HCT116 (cell line): ENCODE measurements around the gene TMEM169. TPM values are rescaled to one million over a fixed set of nuclear protein-coding genes. Genes with fewer than 3 reads are reported as not detected.

ENCODE experiments used
- ATAC-seq: fragments of 200-7000 bp; cut with Tn5 transposase; 2 replicates; pipeline ENCODE4 v1.9.1; 2020; ENCODE audit warnings: mild to moderate bottlenecking, moderate library complexity
- BruUV-seq: library from RNA; stranded (reverse); fragments of 400-500 nt; replicated peaks from 2 replicates; lab custom pipeline; 2021; lab: Mats Ljungman, UMichigan
- CTCF ChIA-PET: fragments of 300-600 bp; sonication (Branson Sonifier 250); formaldehyde crosslinking; loops from one replicate; lab custom pipeline; 2021; ENCODE audit warnings: antibody characterized with exemption; lab: Charles Lee
- POLR2A ChIA-PET: fragments of 300-600, 350-600 bp; sonication (Branson Sonifier 250); formaldehyde crosslinking; loops from one replicate; lab custom pipeline; 2021; ENCODE audit warnings: antibody characterized with exemption; lab: Charles Lee
- RAD21 ChIA-PET, 2 experiments: fragments of 300-600 bp; sonication (Branson Sonifier 250); formaldehyde crosslinking; loops; one replicate each; lab custom pipeline; 2023; ENCODE audit warnings: low total read pairs in 2 of 2; ENCODE audit not compliant: uncharacterized antibody in 2 of 2, unreplicated experiment in 2 of 2, low non-redundant PET in 1 of 2; lab: Charles Lee
- DNase-seq: peaks from one replicate; pipeline ENCODE4 v3.0.0-alpha.2; 2010; ENCODE audit warnings: low read depth, low spot score
- H2AFZ ChIP-seq: fragments of 200-600 bp; shearing (Covaris generic), sonication (generic); 2 replicates; pipeline ENCODE4 v1.6.1; 2017; ENCODE audit warnings: low read depth, mixed run types, mixed read lengths, antibody characterized with exemption, low read length; ENCODE audit not compliant: poor library complexity, severe bottlenecking
- H3K27ac ChIP-seq: 2 replicates; pipeline ENCODE4 v1.5.1; 2012; ENCODE audit warnings: low read depth, low read length
- H3K27me3 ChIP-seq: fragments of 200-600 bp; sonication (generic); 2 replicates; pipeline ENCODE4 v1.6.1; 2016; ENCODE audit warnings: mixed run types, low read length, mixed read lengths; ENCODE audit not compliant: insufficient read depth
- H3K36me3 ChIP-seq, 2 experiments: fragments of 200-500 bp in 1 of 2; fragments of 200-600 bp in 1 of 2; sonication (Bioruptor generic) in 1 of 2; sonication (generic) in 1 of 2; 2 replicates each; pipeline versions ENCODE4 v1.5.1 to v1.6.1; 2014 to 2016; ENCODE audit warnings: low read length in 2 of 2, inconsistent platforms in 1 of 2, mixed read lengths in 1 of 2, mixed run types in 1 of 2; ENCODE audit not compliant: insufficient read depth in 2 of 2, control insufficient read depth in 1 of 2
- H3K4me1 ChIP-seq, 2 experiments: fragments of 200-600 bp in 1 of 2; sonication (generic) in 1 of 2; 2 replicates each; pipeline versions ENCODE4 v1.5.1 to v1.6.1; 2012 to 2017; ENCODE audit warnings: low read length in 2 of 2, inconsistent platforms in 1 of 2, mild to moderate bottlenecking in 1 of 2, mixed read lengths in 1 of 2, mixed run types in 1 of 2, moderate library complexity in 1 of 2; ENCODE audit not compliant: insufficient read depth in 2 of 2, control insufficient read depth in 1 of 2
- H3K4me2 ChIP-seq: fragments of 200-600 bp; sonication (generic); 2 replicates; pipeline ENCODE4 v1.6.1; 2017; ENCODE audit warnings: mixed run types, low read length, mixed read lengths
- H3K4me3 ChIP-seq, 2 experiments: fragments of 200-600 bp in 1 of 2; sonication (generic) in 1 of 2; replicated peaks in 1 of 2; 2 replicates each; pipeline ENCODE4 v1.5.1; 2011 to 2016; ENCODE audit warnings: low read length in 2 of 2, control low read depth in 1 of 2, low read depth in 1 of 2, mild to moderate bottlenecking in 1 of 2, mixed read lengths in 1 of 2, mixed run types in 1 of 2
- H3K79me2 ChIP-seq: fragments of 200-600 bp; sonication (generic); 2 replicates; pipeline ENCODE4 v1.6.1; 2017; ENCODE audit warnings: mild to moderate bottlenecking, mixed run types, low read length, moderate library complexity, mixed read lengths; ENCODE audit not compliant: insufficient read depth
- H3K9ac ChIP-seq: fragments of 200-600 bp; sonication (generic); 2 replicates; pipeline ENCODE4 v1.6.1; 2016; ENCODE audit warnings: low read length, mixed read lengths
- H3K9me2 ChIP-seq: fragments of 200-600 bp; sonication (generic), shearing (Covaris generic); 2 replicates; pipeline ENCODE4 v1.6.1; 2017; ENCODE audit warnings: mixed run types, mild to moderate bottlenecking, moderate library complexity; ENCODE audit not compliant: insufficient read depth
- H3K9me3 ChIP-seq, 2 experiments: fragments of 200-500 bp in 1 of 2; fragments of 200-600 bp in 1 of 2; sonication (Bioruptor generic) in 1 of 2; sonication (generic) in 1 of 2; 2 replicates each; pipeline ENCODE4 v1.6.1; 2014 to 2017; ENCODE audit warnings: low read length in 2 of 2, mixed read lengths in 2 of 2, inconsistent platforms in 1 of 2, low read depth in 1 of 2, mild to moderate bottlenecking in 1 of 2, mixed run types in 1 of 2, moderate library complexity in 1 of 2; ENCODE audit not compliant: control insufficient read depth in 1 of 2, insufficient read depth in 1 of 2
- H4K20me1 ChIP-seq: fragments of 200-600 bp; sonication (generic), shearing (Covaris generic); 2 replicates; pipeline ENCODE4 v1.6.1; 2017; ENCODE audit warnings: mixed run types, mild to moderate bottlenecking, moderate library complexity; ENCODE audit not compliant: insufficient read depth
- CBX3 ChIP-seq: IDR thresholded peaks from 2 replicates; pipeline ENCODE4 v1.6.1; 2012; ENCODE audit warnings: low read depth
- CEBPB ChIP-seq: IDR thresholded peaks from 2 replicates; pipeline ENCODE4 v1.6.1; 2012; ENCODE audit warnings: low read depth
- EGR1 ChIP-seq: IDR thresholded peaks from 2 replicates; pipeline ENCODE4 v1.6.1; 2012; ENCODE audit warnings: low read depth
- ELF1 ChIP-seq: IDR thresholded peaks from 2 replicates; pipeline ENCODE4 v1.6.1; 2012; ENCODE audit warnings: low read depth, borderline replicate concordance
- EZH2 ChIP-seq: fragments of 200-600 bp; sonication (generic); IDR thresholded peaks from 2 replicates; pipeline ENCODE4 v1.6.1; 2017; ENCODE audit warnings: antibody characterized with exemption, mixed run types
- EZH2phosphoT487 ChIP-seq: fragments of 200-600 bp; IDR thresholded peaks from 2 replicates; pipeline ENCODE4 v1.6.1; 2018; ENCODE audit warnings: antibody characterized with exemption, borderline replicate concordance
- FOSL1 ChIP-seq: IDR thresholded peaks from 2 replicates; pipeline ENCODE4 v1.6.1; 2012; ENCODE audit warnings: low read depth
- JUND ChIP-seq: IDR thresholded peaks from 2 replicates; pipeline ENCODE4 v1.6.1; 2012
- POLR2A ChIP-seq: IDR thresholded peaks from 2 replicates; pipeline ENCODE4 v1.7.0; 2011; ENCODE audit warnings: borderline replicate concordance; ENCODE audit not compliant: insufficient read depth, insufficient read length; ENCODE audit errors: extremely low read depth
- POLR2AphosphoS5 ChIP-seq: IDR thresholded peaks from 2 replicates; pipeline ENCODE4 v1.6.1; 2011; ENCODE audit warnings: mild to moderate bottlenecking, low read depth, low read length, moderate library complexity
- SIN3A ChIP-seq: IDR thresholded peaks from 2 replicates; pipeline ENCODE4 v1.6.1; 2012; ENCODE audit warnings: low read depth
- SP1 ChIP-seq: IDR thresholded peaks from 2 replicates; pipeline ENCODE4 v1.6.1; 2012; ENCODE audit warnings: low read depth
- TCF7L2 ChIP-seq: IDR thresholded peaks from 2 replicates; pipeline ENCODE4 v1.7.0; 2011; ENCODE audit warnings: borderline replicate concordance, inconsistent platforms; ENCODE audit not compliant: insufficient read depth, insufficient read length; ENCODE audit errors: extremely low read depth
- YY1 ChIP-seq: IDR thresholded peaks from 2 replicates; pipeline ENCODE4 v1.6.1; 2011; ENCODE audit warnings: low read length, low read depth, moderate library complexity, mild to moderate bottlenecking; ENCODE audit not compliant: insufficient replicate concordance; ENCODE audit errors: extremely low read depth
- ZFX ChIP-seq: fragments of 450-650 bp; IDR thresholded peaks from 2 replicates; pipeline ENCODE4 v1.6.1; 2017
- ZNF274 ChIP-seq: fragments of 200-500 bp; sonication (Bioruptor generic); IDR thresholded peaks from 2 replicates; pipeline ENCODE4 v1.6.1; 2014; ENCODE audit warnings: mild to moderate bottlenecking, low read depth, low read length, inconsistent platforms
- intact Hi-C: fragments of 100-400 bp; cut with micrococcal nuclease; formaldehyde crosslinking; loops from 2 replicates; pipeline ENCODE4 v1.10.0; 2022
- total RNA-seq: library from RNA; stranded (reverse); gene quantifications from one replicate; pipeline ENCODE4 v1.2.1, GENCODE V29; 2021; ENCODE audit not compliant: unreplicated experiment
- TF ChIP-seq, protein P1 (sequence below): IDR thresholded peaks from 2 replicates; pipeline ENCODE4 v1.6.1; 2012
- TF ChIP-seq, protein P2 (sequence below): IDR thresholded peaks from 2 replicates; pipeline ENCODE4 v1.6.1; 2012; ENCODE audit warnings: low read depth
- TF ChIP-seq, protein P3 (sequence below): IDR thresholded peaks from 2 replicates; pipeline ENCODE4 v1.6.1; 2011; ENCODE audit warnings: mild to moderate bottlenecking, low read length, moderate library complexity; ENCODE audit not compliant: insufficient replicate concordance; ENCODE audit errors: extremely low read depth
- TF ChIP-seq, protein P4 (sequence below): IDR thresholded peaks from 2 replicates; pipeline ENCODE4 v1.6.1; 2012

TMEM169 gene
- total RNA-seq, 1 experiment from 2014 or later, result 0.42 TPM

DNA sequence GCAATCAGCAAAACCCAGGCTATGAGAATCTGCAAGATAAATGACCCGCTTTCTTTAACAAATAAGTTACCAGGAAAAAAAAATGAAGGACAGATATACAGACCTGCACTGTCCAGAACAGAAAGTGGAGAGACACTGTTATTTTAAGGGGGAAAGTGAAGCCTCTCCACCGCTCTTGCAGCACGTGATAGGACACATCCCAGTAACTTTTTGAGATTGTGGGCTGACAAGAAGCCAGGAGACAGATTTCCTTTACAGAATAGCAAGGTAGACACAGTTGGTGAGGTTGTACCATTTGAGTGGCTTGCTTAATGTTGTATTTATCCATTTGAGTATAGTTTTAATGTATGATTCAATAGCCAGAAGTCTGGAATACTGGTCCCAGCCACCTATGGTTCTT, 13.0 kb downstream of the TMEM169 start:
- no peak for ATAC-seq

More for the DNA sequence above, 13.0 kb downstream of the TMEM169 start:
- intact Hi-C loops, result no loop called here
- Histone ChIP-seq H3K4me2 (no peak overlapping the region), H3K9ac (no peak overlapping the region), H3K79me2 (no peaks in the 10 kb centered on the region), H4K20me1 (no peaks in the 10 kb centered on the region), H3K27ac (no peak overlapping the region), H3K36me3 (no peaks in the 10 kb centered on the region), H3K4me1 (no peaks in the 10 kb centered on the region), H3K9me2 (no peaks in the 10 kb centered on the region), H3K4me3 (no peak overlapping the region), H2AFZ (no peak overlapping the region), H3K9me3 (no peaks in the 10 kb centered on the region), H3K27me3 (no peaks in the 10 kb centered on the region)
- DNase-seq, result no peak
- ChIA-PET POLR2A (interaction anchor here (1.0 kb wide), 1 partner anchor 14 kb away, joined by 3 read pairs; the partner anchor contains the start of gene XRCC5), CTCF (no interaction called here), RAD21 (no interaction called here)
- no peak for TF ChIP-seq FOSL1
- no peak for TF ChIP-seq ELF1
- no peak for TF ChIP-seq SIN3A
- TF ChIP-seq, protein P1, sequence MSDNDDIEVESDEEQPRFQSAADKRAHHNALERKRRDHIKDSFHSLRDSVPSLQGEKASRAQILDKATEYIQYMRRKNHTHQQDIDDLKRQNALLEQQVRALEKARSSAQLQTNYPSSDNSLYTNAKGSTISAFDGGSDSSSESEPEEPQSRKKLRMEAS, result no peak
- no peak for TF ChIP-seq TCF7L2
- TF ChIP-seq ZFX, result no peak
- TF ChIP-seq CEBPB, result no peak
- no peak for TF ChIP-seq JUND
- TF ChIP-seq POLR2AphosphoS5, result no peak
- TF ChIP-seq, protein P2, sequence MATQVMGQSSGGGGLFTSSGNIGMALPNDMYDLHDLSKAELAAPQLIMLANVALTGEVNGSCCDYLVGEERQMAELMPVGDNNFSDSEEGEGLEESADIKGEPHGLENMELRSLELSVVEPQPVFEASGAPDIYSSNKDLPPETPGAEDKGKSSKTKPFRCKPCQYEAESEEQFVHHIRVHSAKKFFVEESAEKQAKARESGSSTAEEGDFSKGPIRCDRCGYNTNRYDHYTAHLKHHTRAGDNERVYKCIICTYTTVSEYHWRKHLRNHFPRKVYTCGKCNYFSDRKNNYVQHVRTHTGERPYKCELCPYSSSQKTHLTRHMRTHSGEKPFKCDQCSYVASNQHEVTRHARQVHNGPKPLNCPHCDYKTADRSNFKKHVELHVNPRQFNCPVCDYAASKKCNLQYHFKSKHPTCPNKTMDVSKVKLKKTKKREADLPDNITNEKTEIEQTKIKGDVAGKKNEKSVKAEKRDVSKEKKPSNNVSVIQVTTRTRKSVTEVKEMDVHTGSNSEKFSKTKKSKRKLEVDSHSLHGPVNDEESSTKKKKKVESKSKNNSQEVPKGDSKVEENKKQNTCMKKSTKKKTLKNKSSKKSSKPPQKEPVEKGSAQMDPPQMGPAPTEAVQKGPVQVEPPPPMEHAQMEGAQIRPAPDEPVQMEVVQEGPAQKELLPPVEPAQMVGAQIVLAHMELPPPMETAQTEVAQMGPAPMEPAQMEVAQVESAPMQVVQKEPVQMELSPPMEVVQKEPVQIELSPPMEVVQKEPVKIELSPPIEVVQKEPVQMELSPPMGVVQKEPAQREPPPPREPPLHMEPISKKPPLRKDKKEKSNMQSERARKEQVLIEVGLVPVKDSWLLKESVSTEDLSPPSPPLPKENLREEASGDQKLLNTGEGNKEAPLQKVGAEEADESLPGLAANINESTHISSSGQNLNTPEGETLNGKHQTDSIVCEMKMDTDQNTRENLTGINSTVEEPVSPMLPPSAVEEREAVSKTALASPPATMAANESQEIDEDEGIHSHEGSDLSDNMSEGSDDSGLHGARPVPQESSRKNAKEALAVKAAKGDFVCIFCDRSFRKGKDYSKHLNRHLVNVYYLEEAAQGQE, result no peak
- TF ChIP-seq EZH2phosphoT487, result no peak
- TF ChIP-seq, protein P3, sequence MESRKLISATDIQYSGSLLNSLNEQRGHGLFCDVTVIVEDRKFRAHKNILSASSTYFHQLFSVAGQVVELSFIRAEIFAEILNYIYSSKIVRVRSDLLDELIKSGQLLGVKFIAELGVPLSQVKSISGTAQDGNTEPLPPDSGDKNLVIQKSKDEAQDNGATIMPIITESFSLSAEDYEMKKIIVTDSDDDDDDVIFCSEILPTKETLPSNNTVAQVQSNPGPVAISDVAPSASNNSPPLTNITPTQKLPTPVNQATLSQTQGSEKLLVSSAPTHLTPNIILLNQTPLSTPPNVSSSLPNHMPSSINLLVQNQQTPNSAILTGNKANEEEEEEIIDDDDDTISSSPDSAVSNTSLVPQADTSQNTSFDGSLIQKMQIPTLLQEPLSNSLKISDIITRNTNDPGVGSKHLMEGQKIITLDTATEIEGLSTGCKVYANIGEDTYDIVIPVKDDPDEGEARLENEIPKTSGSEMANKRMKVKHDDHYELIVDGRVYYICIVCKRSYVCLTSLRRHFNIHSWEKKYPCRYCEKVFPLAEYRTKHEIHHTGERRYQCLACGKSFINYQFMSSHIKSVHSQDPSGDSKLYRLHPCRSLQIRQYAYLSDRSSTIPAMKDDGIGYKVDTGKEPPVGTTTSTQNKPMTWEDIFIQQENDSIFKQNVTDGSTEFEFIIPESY, result no peak
- TF ChIP-seq CBX3, result no peak
- TF ChIP-seq ZNF274, result no peak
- TF ChIP-seq EZH2, result no peak
- no peak for TF ChIP-seq EGR1
- TF ChIP-seq, protein P4, sequence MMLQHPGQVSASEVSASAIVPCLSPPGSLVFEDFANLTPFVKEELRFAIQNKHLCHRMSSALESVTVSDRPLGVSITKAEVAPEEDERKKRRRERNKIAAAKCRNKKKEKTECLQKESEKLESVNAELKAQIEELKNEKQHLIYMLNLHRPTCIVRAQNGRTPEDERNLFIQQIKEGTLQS, result no peak
- no peak for TF ChIP-seq SP1
- TF ChIP-seq YY1, result no peak
- no peak for TF ChIP-seq POLR2A
- no TSS peak for BruUV-seq
